ENCODE results near the gene KCTD17. TPM values are rescaled to one million over a fixed set of nuclear protein-coding genes. Genes with fewer than 3 reads are reported as not detected.

Gene KCTD17
- total and polyA plus RNA-seq, 2 of the 13 experiments (the other 11 are each of a cell fraction or from before 2014, with no cell fraction given) = 5.3 to 11.7 TPM

DNA sequence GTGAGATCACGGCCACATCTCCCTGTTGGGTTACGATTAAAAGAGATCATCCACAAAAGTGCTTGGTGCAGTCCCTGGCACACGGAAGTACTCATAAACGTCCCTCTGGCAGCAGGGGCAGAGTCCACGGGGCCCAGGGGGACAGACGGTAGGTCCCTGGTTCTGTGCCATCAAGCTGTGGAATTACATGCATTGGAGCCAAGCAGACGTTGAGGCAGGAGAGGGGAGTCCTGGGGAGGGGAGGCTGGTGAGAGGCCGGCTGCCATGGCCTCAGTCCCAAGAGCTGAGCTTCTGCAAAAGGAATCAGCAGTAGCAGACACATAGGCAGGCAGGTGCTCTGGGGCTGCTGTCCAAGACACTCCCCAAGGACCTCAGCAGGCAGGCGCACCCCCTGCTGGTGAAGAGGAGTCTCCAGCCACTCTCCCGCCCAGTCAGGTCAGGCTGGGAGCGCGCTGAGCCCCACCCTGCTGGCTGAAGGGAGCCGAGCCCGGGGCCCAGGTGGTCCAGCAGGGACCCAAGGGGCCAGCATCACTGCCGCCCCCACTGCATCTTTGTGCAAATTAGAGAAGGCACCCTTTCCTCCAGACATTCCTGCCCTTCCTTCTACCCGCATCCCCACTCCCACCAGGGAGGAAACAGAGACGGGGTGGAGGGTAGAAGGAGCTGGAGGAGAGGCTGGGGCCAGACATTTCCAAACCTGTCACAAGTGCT lies 7.6 kb upstream of the KCTD17 start (continued):
- TF ChIP-seq E2F2 (CRISPR knock-in tag; IDR thresholded peaks at IDR 0.05; ENCODE audit: borderline replicate concordance) = no peak
- 0 out of 2 replicates have a peak, but pooled peaks have one; percentile 25 for TF ChIP-seq BATF2 (CRISPR knock-in tag; IDR thresholded peaks at IDR 0.05)
- no peak for TF ChIP-seq ATF1 (CRISPR knock-in tag; IDR thresholded peaks at IDR 0.05)
- TF ChIP-seq SAFB2 (CRISPR knock-in tag; IDR thresholded peaks at IDR 0.05; ENCODE audit: borderline replicate concordance, low read depth) = no peak
- peak; percentile 41; the same call in 1 of the 2 replicates for TF ChIP-seq HIVEP1 (CRISPR knock-in tag; IDR thresholded peaks at IDR 0.05)
- TF ChIP-seq, protein P1, sequence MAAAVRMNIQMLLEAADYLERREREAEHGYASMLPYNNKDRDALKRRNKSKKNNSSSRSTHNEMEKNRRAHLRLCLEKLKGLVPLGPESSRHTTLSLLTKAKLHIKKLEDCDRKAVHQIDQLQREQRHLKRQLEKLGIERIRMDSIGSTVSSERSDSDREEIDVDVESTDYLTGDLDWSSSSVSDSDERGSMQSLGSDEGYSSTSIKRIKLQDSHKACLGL (CRISPR knock-in tag; IDR thresholded peaks at IDR 0.05) = no peak
- TF ChIP-seq NFE2 (CRISPR knock-in tag; IDR thresholded peaks at IDR 0.05) = no peak
- TF ChIP-seq FOSL1 (CRISPR knock-in tag; IDR thresholded peaks at IDR 0.05; ENCODE audit: borderline replicate concordance) = no peak
- TF ChIP-seq, protein P2, sequence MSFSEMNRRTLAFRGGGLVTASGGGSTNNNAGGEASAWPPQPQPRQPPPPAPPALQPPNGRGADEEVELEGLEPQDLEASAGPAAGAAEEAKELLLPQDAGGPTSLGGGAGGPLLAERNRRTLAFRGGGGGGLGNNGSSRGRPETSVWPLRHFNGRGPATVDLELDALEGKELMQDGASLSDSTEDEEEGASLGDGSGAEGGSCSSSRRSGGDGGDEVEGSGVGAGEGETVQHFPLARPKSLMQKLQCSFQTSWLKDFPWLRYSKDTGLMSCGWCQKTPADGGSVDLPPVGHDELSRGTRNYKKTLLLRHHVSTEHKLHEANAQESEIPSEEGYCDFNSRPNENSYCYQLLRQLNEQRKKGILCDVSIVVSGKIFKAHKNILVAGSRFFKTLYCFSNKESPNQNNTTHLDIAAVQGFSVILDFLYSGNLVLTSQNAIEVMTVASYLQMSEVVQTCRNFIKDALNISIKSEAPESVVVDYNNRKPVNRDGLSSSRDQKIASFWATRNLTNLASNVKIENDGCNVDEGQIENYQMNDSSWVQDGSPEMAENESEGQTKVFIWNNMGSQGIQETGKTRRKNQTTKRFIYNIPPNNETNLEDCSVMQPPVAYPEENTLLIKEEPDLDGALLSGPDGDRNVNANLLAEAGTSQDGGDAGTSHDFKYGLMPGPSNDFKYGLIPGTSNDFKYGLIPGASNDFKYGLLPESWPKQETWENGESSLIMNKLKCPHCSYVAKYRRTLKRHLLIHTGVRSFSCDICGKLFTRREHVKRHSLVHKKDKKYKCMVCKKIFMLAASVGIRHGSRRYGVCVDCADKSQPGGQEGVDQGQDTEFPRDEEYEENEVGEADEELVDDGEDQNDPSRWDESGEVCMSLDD (CRISPR knock-in tag; IDR thresholded peaks at IDR 0.05; ENCODE audit: borderline replicate concordance) = no peak
- TF ChIP-seq JUND (CRISPR knock-in tag; IDR thresholded peaks at IDR 0.05) = peak; percentile 60; the same call in 1 of the 2 replicates
- TF ChIP-seq CHCHD3 (CRISPR knock-in tag; IDR thresholded peaks at IDR 0.05) = no peak
- no peak for TF ChIP-seq PAF1 (CRISPR knock-in tag; IDR thresholded peaks at IDR 0.05)
- TF ChIP-seq AGO1 (IDR thresholded peaks at IDR 0.05; ENCODE audit: low read depth, low read length, poor library complexity, severe bottlenecking) = no peak
- no peak for TF ChIP-seq KMT2A (CRISPR knock-in tag; IDR thresholded peaks at IDR 0.05)
- peak; percentile 58 for TF ChIP-seq RBFOX2 (IDR thresholded peaks at IDR 0.05; ENCODE audit: low read depth, low read length)
- TF ChIP-seq TMF1 (CRISPR knock-in tag; IDR thresholded peaks at IDR 0.05; ENCODE audit: low read depth) = no peak
- TF ChIP-seq, protein P3, sequence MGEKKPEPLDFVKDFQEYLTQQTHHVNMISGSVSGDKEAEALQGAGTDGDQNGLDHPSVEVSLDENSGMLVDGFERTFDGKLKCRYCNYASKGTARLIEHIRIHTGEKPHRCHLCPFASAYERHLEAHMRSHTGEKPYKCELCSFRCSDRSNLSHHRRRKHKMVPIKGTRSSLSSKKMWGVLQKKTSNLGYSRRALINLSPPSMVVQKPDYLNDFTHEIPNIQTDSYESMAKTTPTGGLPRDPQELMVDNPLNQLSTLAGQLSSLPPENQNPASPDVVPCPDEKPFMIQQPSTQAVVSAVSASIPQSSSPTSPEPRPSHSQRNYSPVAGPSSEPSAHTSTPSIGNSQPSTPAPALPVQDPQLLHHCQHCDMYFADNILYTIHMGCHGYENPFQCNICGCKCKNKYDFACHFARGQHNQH (CRISPR knock-in tag; IDR thresholded peaks at IDR 0.05) = peak; percentile 65
- TF ChIP-seq GTF2F1 (IDR thresholded peaks at IDR 0.05; ENCODE audit: low read length) = no peak
- peak; percentile 57; the same call in 1 of the 2 replicates for TF ChIP-seq BRD4 (CRISPR knock-in tag; IDR thresholded peaks at IDR 0.05)
- no peak for TF ChIP-seq MAF1 (CRISPR knock-in tag; IDR thresholded peaks at IDR 0.05; ENCODE audit: borderline replicate concordance)
- no peak for TF ChIP-seq CENPT (CRISPR knock-in tag; IDR thresholded peaks at IDR 0.05; ENCODE audit: low read depth)
- no peak for TF ChIP-seq ZNF75D (CRISPR knock-in tag; IDR thresholded peaks at IDR 0.05; ENCODE audit: borderline replicate concordance)
